GM12801 (cell line): ENCODE measurements around the gene SGMS1.

Experiments
- TF ChIP-seq, protein P1 (sequence below): IDR thresholded peaks from one replicate; pipeline ENCODE4 v1.5.1; 2011; ENCODE audit warnings: control low read depth; ENCODE audit not compliant: insufficient read length; ENCODE audit errors: extremely low read depth

SGMS1 gene

DNA sequence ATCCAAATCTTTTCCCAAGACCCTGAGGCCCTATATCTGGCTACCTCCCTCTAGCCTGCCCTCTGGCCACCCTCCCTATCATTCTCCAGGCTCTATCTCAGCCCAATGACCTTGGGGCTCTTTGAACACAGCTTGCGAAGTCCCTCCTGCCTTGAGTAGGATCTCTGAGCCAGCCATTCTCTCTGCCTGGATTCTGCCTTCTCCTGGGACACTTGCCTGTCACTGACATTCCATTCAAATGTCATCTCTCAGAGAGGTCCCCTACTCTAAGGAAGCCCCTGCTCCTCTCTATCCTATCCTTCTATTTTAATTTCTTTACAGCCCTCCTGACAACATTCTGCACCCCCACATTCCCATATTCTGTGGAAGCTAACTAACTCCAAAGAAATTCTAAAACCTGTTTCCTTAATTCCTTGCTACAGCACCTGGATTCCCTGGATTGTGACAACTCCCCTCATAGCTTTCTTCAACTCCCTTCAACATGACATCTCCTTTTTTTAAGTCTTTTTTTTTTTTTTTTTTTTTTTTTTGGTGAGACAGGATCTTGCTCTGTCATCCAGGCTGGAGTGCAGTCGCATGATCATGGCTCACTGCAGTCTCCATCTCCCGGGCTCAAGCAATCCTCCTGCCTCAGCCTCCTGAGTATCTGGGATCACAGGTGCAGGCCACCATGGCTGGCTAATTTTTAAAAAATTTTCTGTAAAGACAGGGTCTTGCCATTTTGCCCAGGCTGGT is 291.5 kb downstream of the SGMS1 start:
- TF ChIP-seq, protein P1, sequence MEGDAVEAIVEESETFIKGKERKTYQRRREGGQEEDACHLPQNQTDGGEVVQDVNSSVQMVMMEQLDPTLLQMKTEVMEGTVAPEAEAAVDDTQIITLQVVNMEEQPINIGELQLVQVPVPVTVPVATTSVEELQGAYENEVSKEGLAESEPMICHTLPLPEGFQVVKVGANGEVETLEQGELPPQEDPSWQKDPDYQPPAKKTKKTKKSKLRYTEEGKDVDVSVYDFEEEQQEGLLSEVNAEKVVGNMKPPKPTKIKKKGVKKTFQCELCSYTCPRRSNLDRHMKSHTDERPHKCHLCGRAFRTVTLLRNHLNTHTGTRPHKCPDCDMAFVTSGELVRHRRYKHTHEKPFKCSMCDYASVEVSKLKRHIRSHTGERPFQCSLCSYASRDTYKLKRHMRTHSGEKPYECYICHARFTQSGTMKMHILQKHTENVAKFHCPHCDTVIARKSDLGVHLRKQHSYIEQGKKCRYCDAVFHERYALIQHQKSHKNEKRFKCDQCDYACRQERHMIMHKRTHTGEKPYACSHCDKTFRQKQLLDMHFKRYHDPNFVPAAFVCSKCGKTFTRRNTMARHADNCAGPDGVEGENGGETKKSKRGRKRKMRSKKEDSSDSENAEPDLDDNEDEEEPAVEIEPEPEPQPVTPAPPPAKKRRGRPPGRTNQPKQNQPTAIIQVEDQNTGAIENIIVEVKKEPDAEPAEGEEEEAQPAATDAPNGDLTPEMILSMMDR, result no peak

DNA sequence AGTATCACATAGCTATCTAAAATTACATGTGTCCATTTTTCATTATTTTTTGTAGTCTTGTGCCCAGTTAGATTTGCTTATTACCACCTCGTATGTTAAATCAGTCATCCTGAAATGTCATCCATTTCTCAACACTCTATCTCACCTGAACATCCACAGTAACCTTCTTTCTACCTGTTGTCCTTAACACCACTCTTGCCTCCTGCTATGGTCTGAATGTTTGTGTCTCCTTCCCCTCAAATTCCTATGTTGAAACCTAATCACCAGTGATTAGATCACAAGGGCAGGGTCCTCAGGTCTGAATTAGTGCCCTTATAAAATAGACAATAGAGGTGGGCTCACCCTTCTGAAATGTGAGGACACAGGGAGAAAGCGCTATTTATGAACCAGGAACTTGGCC is 292.3 kb downstream of the SGMS1 start:
- TF ChIP-seq, protein P1, result no peak

GRCh38 chr10:50326757-50327701 is 296.7 kb downstream of the SGMS1 start:
- TF ChIP-seq, protein P1, result no peak

DNA sequence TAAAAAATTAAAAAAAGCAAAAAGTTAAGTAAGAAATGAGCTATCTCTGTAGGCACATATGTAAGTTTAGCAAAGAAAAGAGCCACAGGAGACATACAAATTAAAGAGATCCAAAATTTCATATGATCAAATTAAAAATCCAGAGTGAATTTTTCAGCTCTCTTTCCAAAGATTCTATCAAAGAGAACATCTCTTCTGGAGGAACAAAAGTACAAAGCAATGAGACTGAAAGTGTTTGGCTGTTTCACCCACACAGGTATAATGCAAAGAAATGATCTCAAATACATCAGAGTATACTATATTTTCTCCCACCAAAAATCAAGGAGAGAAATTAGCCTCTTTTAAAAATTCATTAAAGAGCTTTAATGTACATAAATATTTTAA is 297.6 kb downstream of the SGMS1 start:
- TF ChIP-seq, protein P1, result no peak

- TF ChIP-seq, protein P1, result no peak
Observed at GRCh38 chr10:50325449-50326171, 298.1 kb downstream of the SGMS1 start.

- TF ChIP-seq, protein P1, result no peak
Observed at GRCh38 chr10:50324680-50325393, 298.9 kb downstream of the SGMS1 start.
